K562 (cell line): ENCODE data around the gene EPX. TPM values are rescaled to one million over a fixed set of nuclear protein-coding genes. Genes with fewer than 3 reads are reported as not detected.

Experiments used
- CBFA2T2 ChIP-seq: fragments of 450-650 bp; conservative IDR thresholded peaks from 2 replicates; pipeline ENCODE4 v1.6.1; 2017; ENCODE audit warnings: mild to moderate bottlenecking
- CC2D1A ChIP-seq: fragments of 450-650 bp; IDR thresholded peaks from 2 replicates; pipeline ENCODE4 v1.6.1; 2017; ENCODE audit warnings: mild to moderate bottlenecking
- CREB1 ChIP-seq, 2 experiments: sonication (generic) in 1 of 2; formaldehyde crosslinking in 1 of 2; IDR thresholded peaks; 2 replicates each; pipeline versions ENCODE4 v1.6.1 to v1.8.0; 2012 to 2022; ENCODE audit warnings: inconsistent platforms in 1 of 2, mild to moderate bottlenecking in 1 of 2, missing genetic modification reagents in 1 of 2, moderate library complexity in 1 of 2
- GTF2E2 ChIP-seq: fragments of 200-800 bp; sonication (Bioruptor generic); IDR thresholded peaks from 2 replicates; pipeline ENCODE4 v1.6.1; 2016; ENCODE audit warnings: missing genetic modification characterization, missing compliant biosample characterization
- JUND ChIP-seq, 2 experiments: IDR thresholded peaks; 2 replicates in 1 of 2; 3 replicates in 1 of 2; pipeline ENCODE4 v1.6.1; 2011; ENCODE audit warnings: borderline replicate concordance in 2 of 2, low read depth in 2 of 2, low read length in 2 of 2, improper control_type of control experiment in 1 of 2, missing biosample characterization in 1 of 2, missing genetic modification characterization in 1 of 2, missing genetic modification reagents in 1 of 2
- MEF2D ChIP-seq: conservative IDR thresholded peaks from 2 replicates; pipeline ENCODE4 v1.6.1; 2016; ENCODE audit warnings: low read depth, missing genetic modification characterization, missing compliant biosample characterization
- PCBP2 ChIP-seq: fragments of 200-400 bp; formaldehyde crosslinking; IDR thresholded peaks from 2 replicates; pipeline ENCODE4 v1.6.1; 2018; ENCODE audit warnings: low read length, low read depth, mild to moderate bottlenecking, moderate library complexity; ENCODE audit not compliant: poor library complexity, severe bottlenecking
- POLR2AphosphoS2 ChIP-seq: IDR thresholded peaks from 2 replicates; pipeline ENCODE4 v1.6.1; 2012; ENCODE audit warnings: low read length, improper control_type of control experiment
- POLR2AphosphoS5 ChIP-seq: IDR thresholded peaks from 2 replicates; pipeline ENCODE4 v1.6.1; 2011; ENCODE audit warnings: mild to moderate bottlenecking, low read depth, low read length, moderate library complexity; ENCODE audit not compliant: control insufficient read depth, insufficient read depth
- REST ChIP-seq, 2 experiments: fragments of 450-650 bp; formaldehyde crosslinking in 1 of 2; IDR thresholded peaks; 2 replicates each; pipeline versions ENCODE4 v1.4.0 to v1.6.1; 2014 to 2020; ENCODE audit warnings: mild to moderate bottlenecking in 2 of 2, borderline replicate concordance in 1 of 2, low read depth in 1 of 2
- TFAP4 ChIP-seq: sonication (generic); formaldehyde crosslinking; IDR thresholded peaks from 2 replicates; pipeline ENCODE4 v1.8.0; 2022; ENCODE audit warnings: missing genetic modification reagents, mild to moderate bottlenecking, moderate library complexity, borderline replicate concordance
- THRAP3 ChIP-seq: fragments of 450-650 bp; IDR thresholded peaks from 2 replicates; pipeline ENCODE4 v1.6.1; 2016; ENCODE audit warnings: mild to moderate bottlenecking, inconsistent platforms, borderline replicate concordance
- ZNF263 ChIP-seq: sonication (generic); formaldehyde crosslinking; IDR thresholded peaks from 2 replicates; pipeline ENCODE4 v1.8.0; 2022; ENCODE audit warnings: mild to moderate bottlenecking, missing genetic modification reagents, borderline replicate concordance
- ZNF280A ChIP-seq: fragments of 450-650 bp; IDR thresholded peaks from 2 replicates; pipeline ENCODE4 v1.6.1; 2018; ENCODE audit warnings: mild to moderate bottlenecking, low read depth; ENCODE audit not compliant: partially characterized antibody
- ZNF354B ChIP-seq: fragments of 250-450 bp; sonication (Bioruptor Pico); IDR thresholded peaks from 2 replicates; pipeline ENCODE4 v1.4.0; 2020
- ZNF41 ChIP-seq: fragments of 250-450 bp; sonication (Bioruptor Pico); conservative IDR thresholded peaks from 2 replicates; pipeline ENCODE4 v1.4.0; 2020; ENCODE audit warnings: mild to moderate bottlenecking
- polyA plus RNA-seq, 8 experiments: library from polyadenylated mRNA; depleted of rRNA in 4 of 8; stranded (reverse) in 5 of 8; unstranded in 3 of 8; fragments of >200 nt; fragmentation: Nextera tagmentation in 2 of 8; fragmentation: Illumina TruSeq in 1 of 8; extraction: Ambion mirVana in 2 of 8; extraction: Trizol in 1 of 8; gene quantifications; 2 replicates each; pipeline versions ENCODE4 v1.2.1 to v1.2.3, GENCODE V29; 2011 to 2014; ENCODE audit warnings: inconsistent platforms in 1 of 8, missing spikeins in 1 of 8
- total RNA-seq, 7 experiments: library from RNA; depleted of rRNA in 6 of 7; stranded (reverse); fragments of >200 nt in 6 of 7; fragmentation: Illumina TruSeq in 2 of 7; extraction: Trizol in 2 of 7; gene quantifications; 2 replicates each; pipeline versions ENCODE4 v1.2.1 to v1.2.3, GENCODE V29; 2011 to 2021; ENCODE audit warnings: low replicate concordance in 1 of 7

EPX gene
- total and polyA plus RNA-seq, 9 of the 15 experiments (the other 6 are each of a cell fraction or from before 2014, with no cell fraction given) = 0.07 to 0.33 (median 0.19) TPM; not detected in 3

- TF ChIP-seq ZNF354B (CRISPR knock-in tag) = no peak
- TF ChIP-seq ZNF41 = no peak
- TF ChIP-seq PCBP2 = no peak
- peak; percentile 61 for TF ChIP-seq JUND (IDR thresholded peaks at IDR 0.05; ENCODE audit: borderline replicate concordance, low read depth, low read length)
- peak; percentile 58; the same call in 1 of the 3 replicates for TF ChIP-seq JUND (tag; IDR thresholded peaks at IDR 0.05; ENCODE audit: borderline replicate concordance, low read depth, low read length)
- no peak for TF ChIP-seq CC2D1A
- TF ChIP-seq MEF2D = no peak
- no peak for TF ChIP-seq POLR2AphosphoS2
- TF ChIP-seq TFAP4 (CRISPR knock-in tag) = peak; percentile 30; the same call in 1 of the 2 replicates
- TF ChIP-seq POLR2AphosphoS5 = no peak
- TF ChIP-seq ZNF280A = no peak
- peak; percentile 87 for TF ChIP-seq CREB1 (IDR thresholded peaks at IDR 0.05)
- TF ChIP-seq CREB1 (CRISPR knock-in tag; IDR thresholded peaks at IDR 0.05) = peak; percentile 72
- TF ChIP-seq REST (IDR thresholded peaks at IDR 0.05; ENCODE audit: borderline replicate concordance) = no peak
- no peak for TF ChIP-seq REST (CRISPR knock-in tag; IDR thresholded peaks at IDR 0.05; ENCODE audit: low read depth)
- TF ChIP-seq THRAP3 = no peak
- TF ChIP-seq GTF2E2 (tag) = no peak
- 0 out of 2 replicates have a peak, but pooled peaks have one; percentile 11 for TF ChIP-seq CBFA2T2
- TF ChIP-seq ZNF263 (CRISPR knock-in tag) = no peak
These were observed 40.2 kb downstream of the EPX start (continued) for GRCh38 chr17:58232707-58233156.
